Measurements from ENCODE around the gene SARM1. TPM values are rescaled to one million over a fixed set of nuclear protein-coding genes. Genes with fewer than 3 reads are reported as not detected.
"Not testable (repeated sequence)": the region's sequence is repeated elsewhere in the genome, so short reads cannot be mapped to it uniquely, and the experiment has no call there.

The SARM1 gene
- polyA plus RNA-seq, 1 donor from 2014 or later: 21.6 TPM

DNA sequence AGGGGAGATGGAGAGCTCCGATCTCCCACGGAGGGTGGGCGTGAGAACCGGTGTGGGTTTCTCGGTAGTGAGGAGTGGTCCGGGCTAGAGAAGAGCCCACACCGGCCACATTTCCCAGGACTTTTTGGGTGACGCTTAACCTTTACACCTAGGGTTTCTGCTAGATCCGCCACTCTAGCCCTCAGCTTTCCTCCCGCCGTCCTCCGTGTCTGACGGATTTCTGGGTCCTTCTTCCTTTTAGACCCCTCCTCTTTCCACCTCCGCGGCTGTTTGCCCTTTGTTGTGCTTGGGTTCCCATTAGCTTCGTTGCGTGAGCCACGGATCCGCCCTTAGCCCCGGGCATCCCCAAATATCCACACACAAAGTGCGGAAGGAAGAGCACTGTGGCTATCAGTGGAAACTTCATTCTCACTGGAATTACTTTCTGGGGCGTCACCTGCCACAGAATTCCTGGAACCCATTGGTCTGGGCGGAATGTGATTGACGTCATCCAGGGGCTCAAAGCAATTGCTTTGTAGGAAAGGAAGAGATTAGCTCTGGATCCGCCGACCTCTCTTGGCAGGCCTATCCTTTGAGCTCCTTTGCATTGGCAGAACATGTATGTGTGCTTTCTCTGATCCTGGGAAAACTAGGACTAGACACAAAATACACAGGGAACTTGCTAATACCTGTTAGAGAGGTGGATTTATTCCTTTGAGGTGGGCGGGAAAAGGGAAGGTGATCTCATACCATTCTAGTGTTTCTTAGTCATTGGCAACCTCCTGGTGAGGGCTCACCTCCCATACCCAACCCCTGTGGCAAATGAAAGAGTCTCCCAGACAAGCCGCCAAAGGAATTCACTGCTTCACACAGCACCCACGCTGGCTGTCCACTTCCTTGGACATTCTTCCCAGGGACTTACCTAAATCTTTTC lies 35.3 kb upstream of the SARM1 start:
- Histone ChIP-seq H3K27ac (ENCODE audit: low read length) (peak overlapping the region; percentile 94), H2AFZ (ENCODE audit: low read depth, low read length) (peak overlapping the region; percentile 36), H3K27me3 (ENCODE audit: insufficient read depth, low read depth, low read length) (no peaks in the 10 kb centered on the region), H3F3A (ENCODE audit: insufficient read depth, low read length, poor library complexity, severe bottlenecking) (no peaks in the 10 kb centered on the region), H3K9ac (ENCODE audit: low read length) (peak overlapping the region; percentile 96), H3K4me3 (ENCODE audit: low read length) (peak overlapping the region; percentile 88), H3K9me2 (ENCODE audit: insufficient read depth, low read length) (no peaks in the 10 kb centered on the region), H3K4me2 (ENCODE audit: low read length) (peak overlapping the region; percentile 68), H3K36me3 (ENCODE audit: insufficient read depth, low read length) (no peaks in the 10 kb centered on the region), H3K9me3 (ENCODE audit: low read length) (no peaks in the 10 kb centered on the region), H4K20me1 (ENCODE audit: insufficient read depth) (no peaks in the 10 kb centered on the region), H3K79me2 (replicated peaks; ENCODE audit: insufficient read depth, low read length) (peaks cover 53% of the 10 kb centered on the region)
- TF ChIP-seq, protein P1, sequence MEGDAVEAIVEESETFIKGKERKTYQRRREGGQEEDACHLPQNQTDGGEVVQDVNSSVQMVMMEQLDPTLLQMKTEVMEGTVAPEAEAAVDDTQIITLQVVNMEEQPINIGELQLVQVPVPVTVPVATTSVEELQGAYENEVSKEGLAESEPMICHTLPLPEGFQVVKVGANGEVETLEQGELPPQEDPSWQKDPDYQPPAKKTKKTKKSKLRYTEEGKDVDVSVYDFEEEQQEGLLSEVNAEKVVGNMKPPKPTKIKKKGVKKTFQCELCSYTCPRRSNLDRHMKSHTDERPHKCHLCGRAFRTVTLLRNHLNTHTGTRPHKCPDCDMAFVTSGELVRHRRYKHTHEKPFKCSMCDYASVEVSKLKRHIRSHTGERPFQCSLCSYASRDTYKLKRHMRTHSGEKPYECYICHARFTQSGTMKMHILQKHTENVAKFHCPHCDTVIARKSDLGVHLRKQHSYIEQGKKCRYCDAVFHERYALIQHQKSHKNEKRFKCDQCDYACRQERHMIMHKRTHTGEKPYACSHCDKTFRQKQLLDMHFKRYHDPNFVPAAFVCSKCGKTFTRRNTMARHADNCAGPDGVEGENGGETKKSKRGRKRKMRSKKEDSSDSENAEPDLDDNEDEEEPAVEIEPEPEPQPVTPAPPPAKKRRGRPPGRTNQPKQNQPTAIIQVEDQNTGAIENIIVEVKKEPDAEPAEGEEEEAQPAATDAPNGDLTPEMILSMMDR (IDR thresholded peaks at IDR 0.05; ENCODE audit: poor library complexity, severe bottlenecking): no peak
- TF ChIP-seq POLR2AphosphoS5 (IDR thresholded peaks at IDR 0.05) (peak; percentile 91), RAD21 (conservative IDR thresholded peaks at IDR 0.05) (peak; percentile 15), SMC3 (conservative IDR thresholded peaks at IDR 0.05; ENCODE audit: poor library complexity) (no peak), EP300 (conservative IDR thresholded peaks at IDR 0.05; ENCODE audit: poor library complexity, severe bottlenecking) (no peak), TAF1 (IDR thresholded peaks at IDR 0.05; ENCODE audit: low read depth) (no peak), EZH2 (IDR thresholded peaks at IDR 0.05; ENCODE audit: borderline replicate concordance, insufficient read depth, low read length, poor library complexity, severe bottlenecking) (no peak), MXI1 (conservative IDR thresholded peaks at IDR 0.05; ENCODE audit: poor library complexity, severe bottlenecking) (no peak)
- TF ChIP-seq, protein P2, sequence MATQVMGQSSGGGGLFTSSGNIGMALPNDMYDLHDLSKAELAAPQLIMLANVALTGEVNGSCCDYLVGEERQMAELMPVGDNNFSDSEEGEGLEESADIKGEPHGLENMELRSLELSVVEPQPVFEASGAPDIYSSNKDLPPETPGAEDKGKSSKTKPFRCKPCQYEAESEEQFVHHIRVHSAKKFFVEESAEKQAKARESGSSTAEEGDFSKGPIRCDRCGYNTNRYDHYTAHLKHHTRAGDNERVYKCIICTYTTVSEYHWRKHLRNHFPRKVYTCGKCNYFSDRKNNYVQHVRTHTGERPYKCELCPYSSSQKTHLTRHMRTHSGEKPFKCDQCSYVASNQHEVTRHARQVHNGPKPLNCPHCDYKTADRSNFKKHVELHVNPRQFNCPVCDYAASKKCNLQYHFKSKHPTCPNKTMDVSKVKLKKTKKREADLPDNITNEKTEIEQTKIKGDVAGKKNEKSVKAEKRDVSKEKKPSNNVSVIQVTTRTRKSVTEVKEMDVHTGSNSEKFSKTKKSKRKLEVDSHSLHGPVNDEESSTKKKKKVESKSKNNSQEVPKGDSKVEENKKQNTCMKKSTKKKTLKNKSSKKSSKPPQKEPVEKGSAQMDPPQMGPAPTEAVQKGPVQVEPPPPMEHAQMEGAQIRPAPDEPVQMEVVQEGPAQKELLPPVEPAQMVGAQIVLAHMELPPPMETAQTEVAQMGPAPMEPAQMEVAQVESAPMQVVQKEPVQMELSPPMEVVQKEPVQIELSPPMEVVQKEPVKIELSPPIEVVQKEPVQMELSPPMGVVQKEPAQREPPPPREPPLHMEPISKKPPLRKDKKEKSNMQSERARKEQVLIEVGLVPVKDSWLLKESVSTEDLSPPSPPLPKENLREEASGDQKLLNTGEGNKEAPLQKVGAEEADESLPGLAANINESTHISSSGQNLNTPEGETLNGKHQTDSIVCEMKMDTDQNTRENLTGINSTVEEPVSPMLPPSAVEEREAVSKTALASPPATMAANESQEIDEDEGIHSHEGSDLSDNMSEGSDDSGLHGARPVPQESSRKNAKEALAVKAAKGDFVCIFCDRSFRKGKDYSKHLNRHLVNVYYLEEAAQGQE (IDR thresholded peaks at IDR 0.05; ENCODE audit: borderline replicate concordance): peak; percentile 81

DNA sequence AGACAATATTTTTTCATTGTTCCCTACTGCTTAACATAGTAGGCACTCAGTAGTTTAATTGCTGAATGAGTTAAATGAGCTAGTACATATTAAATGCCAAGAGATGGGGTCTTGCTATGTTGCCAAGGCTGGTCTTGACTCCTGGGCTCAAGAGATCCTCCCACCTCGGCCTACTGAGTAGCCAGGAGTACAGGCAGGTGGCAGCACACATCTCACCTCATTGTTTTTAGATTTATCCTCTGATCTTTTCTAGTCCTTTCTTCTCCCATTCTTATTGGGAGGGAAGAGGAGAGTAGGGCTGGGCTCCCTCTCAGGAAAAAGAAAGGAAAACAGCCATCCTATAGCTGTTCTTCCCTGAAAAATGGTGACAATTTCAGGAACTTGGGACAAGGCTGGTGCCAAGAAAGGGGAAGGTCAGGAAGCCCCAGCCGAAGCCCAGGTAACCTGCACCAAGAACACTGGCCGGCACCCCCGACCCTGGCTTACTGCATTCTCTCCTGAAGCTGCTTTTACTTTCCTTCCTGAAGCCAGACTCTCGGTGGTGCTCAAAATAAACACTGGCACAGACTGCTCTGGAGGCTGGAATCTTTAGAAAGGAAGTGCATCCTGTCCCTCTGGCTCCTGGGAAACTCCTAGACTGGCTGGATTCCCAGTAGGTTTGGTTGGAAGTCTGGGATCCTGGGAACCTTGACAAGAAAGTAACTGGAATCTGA lies 33.3 kb upstream of the SARM1 start:
- no peak overlapping the region for H3K4me3 ChIP-seq (ENCODE audit: low read length)
- H3K9me3 ChIP-seq (ENCODE audit: low read length): no peaks in the 10 kb centered on the region
- H3F3A ChIP-seq (ENCODE audit: insufficient read depth, low read length, poor library complexity, severe bottlenecking): no peaks in the 10 kb centered on the region
- no peak overlapping the region for H3K4me2 ChIP-seq (ENCODE audit: low read length)
- no peak overlapping the region for H3K9ac ChIP-seq (ENCODE audit: low read length)
- peaks cover 42% of the 10 kb centered on the region for H3K79me2 ChIP-seq (replicated peaks; ENCODE audit: insufficient read depth, low read length)
- H2AFZ ChIP-seq (ENCODE audit: low read depth, low read length): no peak overlapping the region
- TF ChIP-seq, protein P2 (IDR thresholded peaks at IDR 0.05; ENCODE audit: borderline replicate concordance): no peak
- TF ChIP-seq RAD21 (conservative IDR thresholded peaks at IDR 0.05) (no peak), POLR2AphosphoS5 (IDR thresholded peaks at IDR 0.05) (no peak), SMC3 (conservative IDR thresholded peaks at IDR 0.05; ENCODE audit: poor library complexity) (no peak)
- H4K20me1 ChIP-seq (ENCODE audit: insufficient read depth): no peaks in the 10 kb centered on the region
- no peaks in the 10 kb centered on the region for H3K9me2 ChIP-seq (ENCODE audit: insufficient read depth, low read length)
- no peaks in the 10 kb centered on the region for H3K36me3 ChIP-seq (ENCODE audit: insufficient read depth, low read length)
- H3K27ac ChIP-seq (ENCODE audit: low read length): no peak overlapping the region
- no peaks in the 10 kb centered on the region for H3K27me3 ChIP-seq (ENCODE audit: insufficient read depth, low read depth, low read length)

GRCh38 chr17:28338769-28339212 lies 32.7 kb upstream of the SARM1 start:
- not testable (repeated sequence) for H3F3A ChIP-seq (ENCODE audit: insufficient read depth, low read length, poor library complexity, severe bottlenecking); H3K9me2 ChIP-seq (ENCODE audit: insufficient read depth, low read length); H4K20me1 ChIP-seq (ENCODE audit: insufficient read depth); H3K4me2 ChIP-seq (ENCODE audit: low read length); H3K9me3 ChIP-seq (ENCODE audit: low read length); H3K4me3 ChIP-seq (ENCODE audit: low read length); H3K27ac ChIP-seq (ENCODE audit: low read length); H3K27me3 ChIP-seq (ENCODE audit: insufficient read depth, low read depth, low read length); H2AFZ ChIP-seq (ENCODE audit: low read depth, low read length); H3K9ac ChIP-seq (ENCODE audit: low read length); H3K36me3 ChIP-seq (ENCODE audit: insufficient read depth, low read length)
- H3K79me2 ChIP-seq (replicated peaks; ENCODE audit: insufficient read depth, low read length): peaks cover 37% of the 10 kb centered on the region
